ENCODE results near the gene CRACDL.
A peak's percentile ranks its signal among the peaks of the same experiment; 100 is the strongest.

Gene CRACDL

GRCh38 chr2:98823196-98824170, 112.5 kb downstream of the CRACDL start:
- no peak for DNase-seq (ENCODE audit: low read depth)

- peak; percentile 44 for DNase-seq (ENCODE audit: low read depth)
Observed at GRCh38 chr2:98822301-98823164, 113.5 kb downstream of the CRACDL start.

GRCh38 chr2:98821629-98822135, 114.3 kb downstream of the CRACDL start:
- no peak for DNase-seq (ENCODE audit: low read depth)

GRCh38 chr2:98819231-98819766, 116.7 kb downstream of the CRACDL start:
- DNase-seq (ENCODE audit: low read depth), result no peak

- no peak for DNase-seq (ENCODE audit: low read depth)
Observed at GRCh38 chr2:98818164-98818563, 117.9 kb downstream of the CRACDL start.

- no peak for DNase-seq (ENCODE audit: low read depth)
Observed at GRCh38 chr2:98816281-98816680, 119.7 kb downstream of the CRACDL start.

- DNase-seq (ENCODE audit: low read depth), result no peak
Observed at GRCh38 chr2:98815795-98816194, 120.2 kb downstream of the CRACDL start.

- no peak for DNase-seq (ENCODE audit: low read depth)
Observed at GRCh38 chr2:98811766-98812165, 124.3 kb downstream of the CRACDL start.

GRCh38 chr2:98810588-98810928, 125.5 kb downstream of the CRACDL start:
- no peak for DNase-seq (ENCODE audit: low read depth)

GRCh38 chr2:98809878-98810587, 126.0 kb downstream of the CRACDL start:
- DNase-seq (ENCODE audit: low read depth), result no peak

- DNase-seq (ENCODE audit: low read depth), result no peak
Observed at GRCh38 chr2:98809116-98809515, 126.9 kb downstream of the CRACDL start.

- DNase-seq (ENCODE audit: low read depth), result no peak
Observed at GRCh38 chr2:98808546-98808945, 127.5 kb downstream of the CRACDL start.

GRCh38 chr2:98807929-98808328, 128.1 kb downstream of the CRACDL start:
- no peak for DNase-seq (ENCODE audit: low read depth)

GRCh38 chr2:98807221-98807620, 128.8 kb downstream of the CRACDL start:
- DNase-seq (ENCODE audit: low read depth), result no peak

GRCh38 chr2:98806236-98806697, 129.8 kb downstream of the CRACDL start:
- DNase-seq (ENCODE audit: low read depth), result no peak

- no peak for DNase-seq (ENCODE audit: low read depth)
Observed at GRCh38 chr2:98805412-98806171, 130.4 kb downstream of the CRACDL start.

- no peak for DNase-seq (ENCODE audit: low read depth)
Observed at GRCh38 chr2:98804736-98805135, 131.3 kb downstream of the CRACDL start.

- DNase-seq (ENCODE audit: low read depth), result no peak
Observed at GRCh38 chr2:98804265-98804650, 131.8 kb downstream of the CRACDL start.

- no peak for DNase-seq (ENCODE audit: low read depth)
Observed at GRCh38 chr2:98803405-98804264, 132.4 kb downstream of the CRACDL start.

- DNase-seq (ENCODE audit: low read depth), result no peak
Observed at GRCh38 chr2:98802344-98802743, 133.7 kb downstream of the CRACDL start.
